Measurements from ENCODE around the gene LMAN2. TPM values are rescaled to one million over a fixed set of nuclear protein-coding genes. Genes with fewer than 3 reads are reported as not detected.

The LMAN2 gene
- total RNA-seq, 1 experiment from 2014 or later = 106 TPM

GRCh38 chr5:177319913-177320588 lies 31.4 kb downstream of the LMAN2 start:
- WGBS (ENCODE audit: extremely low coverage, insufficient read length, low lambda C conversion rate) = no CpG with 5 or more reads among the region's 14 CpGs
- Mint-ChIP-seq H3K9me3 (no peaks in the 10 kb centered on the region; a peak in 1 of 5 replicates), H3K27ac (no peak overlapping the region), H3K27me3 (ENCODE audit: low read depth) (no peaks in the 10 kb centered on the region), H3K4me3 (no peak overlapping the region), H3K4me1 (peaks cover 11 to 12% of the 10 kb centered on the region in 2 experiments), H3K36me3 (ENCODE audit: insufficient read depth in 1 of 3, low read depth in 3 of 3) (peaks cover 8 to 13% (median 8%) of the 10 kb centered on the region in 3 experiments; a peak in 6 of 7 replicates)
- Histone ChIP-seq H3K14ac (ENCODE audit: insufficient read depth, low read length) (no peak overlapping the region), H4K20me1 (ENCODE audit: control insufficient read depth, insufficient read depth, insufficient read length) (no peaks in the 10 kb centered on the region), H3K79me2 (ENCODE audit: insufficient read depth, low read length) (no peaks in the 10 kb centered on the region), H3K9me3 (ENCODE audit: control insufficient read depth, low read depth, low read length) (no peaks in the 10 kb centered on the region), H2BK15ac (ENCODE audit: low read depth, low read length) (no peak overlapping the region), H3K23me2 (ENCODE audit: insufficient read length, low read depth, low read length, poor library complexity, severe bottlenecking) (no peaks in the 10 kb centered on the region), H4K5ac (ENCODE audit: insufficient read length, low read depth, low read length) (no peak overlapping the region), H3K27me3 (ENCODE audit: insufficient read depth, low read length) (no peaks in the 10 kb centered on the region), H3K4ac (ENCODE audit: low read depth, low read length) (no peak overlapping the region), H2BK120ac (ENCODE audit: low read depth, low read length, poor library complexity, severe bottlenecking) (no peak overlapping the region), H3K4me2 (ENCODE audit: insufficient read depth, insufficient read length, low read length) (no peak overlapping the region), H2BK5ac (ENCODE audit: insufficient read length, low read length) (no peak overlapping the region), H2BK12ac (ENCODE audit: insufficient read length, low read depth, low read length) (no peak overlapping the region), H3K18ac (ENCODE audit: insufficient read length, low read depth, low read length) (no peak overlapping the region), H4K91ac (ENCODE audit: insufficient read length, low read depth, low read length) (no peak overlapping the region), H2AFZ (ENCODE audit: low read length) (no peak overlapping the region), H3K9ac (ENCODE audit: extremely low read depth, insufficient read length, low read length) (no peak overlapping the region), H2AK5ac (ENCODE audit: insufficient read length, low read length) (no peak overlapping the region), H3K23ac (ENCODE audit: insufficient read length, low read depth, low read length) (no peak overlapping the region), H4K8ac (replicated peaks; ENCODE audit: insufficient read length, low read depth, low read length) (no peak overlapping the region), H2BK20ac (ENCODE audit: low read depth, low read length, poor library complexity, severe bottlenecking) (no peak overlapping the region), H3T11ph (ENCODE audit: low read length) (no peak overlapping the region), H3K79me1 (ENCODE audit: insufficient read depth, low read depth, low read length, poor library complexity, severe bottlenecking) (no peaks in the 10 kb centered on the region), H3K4me1 (ENCODE audit: insufficient read depth, low read length) (no peaks in the 10 kb centered on the region; the same call in 1 of the 2 replicates), H3K56ac (ENCODE audit: insufficient read length, low read depth, low read length) (no peak overlapping the region), H3K27ac (ENCODE audit: insufficient read length, low read depth, low read length) (no peak overlapping the region)
- DNase-seq = no peak
- TF ChIP-seq CTCF (conservative IDR thresholded peaks at IDR 0.05) = no peak
